Astrocyte (in vitro differentiated cells and primary cell): ENCODE measurements around the gene FRMD5.

Experiments used
- CTCF ChIP-seq: IDR thresholded peaks from 2 replicates; pipeline ENCODE4 v1.5.1; 2011; ENCODE audit warnings: low read depth, mild to moderate bottlenecking, inconsistent platforms, low read length, moderate library complexity; ENCODE audit not compliant: insufficient read depth
- EZH2 ChIP-seq: IDR thresholded peaks from 2 replicates; pipeline ENCODE4 v1.6.1; 2012; ENCODE audit warnings: mild to moderate bottlenecking, low read length, inconsistent platforms; ENCODE audit not compliant: insufficient read depth

DNA sequence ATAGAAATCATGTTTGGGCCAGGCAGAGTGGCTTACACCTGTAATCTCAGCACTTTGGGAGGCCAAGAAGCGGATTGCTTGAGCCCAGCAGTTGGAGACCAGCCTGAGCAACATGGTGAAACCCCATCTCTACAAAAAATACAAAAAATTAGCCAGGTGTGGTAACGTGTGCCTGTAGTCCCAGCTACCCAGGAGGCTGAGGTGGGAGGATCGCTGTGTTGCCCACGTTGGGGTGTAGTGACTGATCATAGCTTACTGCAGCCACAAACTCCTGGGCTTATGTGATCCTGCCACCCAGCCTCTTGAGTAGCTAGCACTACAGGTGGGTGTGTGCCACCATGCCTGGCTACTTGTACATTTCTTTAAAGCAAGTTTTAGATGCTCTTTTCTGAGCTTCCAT is 254.0 kb downstream of the FRMD5 start:
- no peak for TF ChIP-seq EZH2
- TF ChIP-seq CTCF, result no peak
